OCI-LY3 (cell line): ENCODE measurements around the gene RELL1.
A peak's percentile ranks its signal among the peaks of the same experiment; 100 is the strongest.

Experiments
- H2AFZ ChIP-seq: fragments of 200-600, 300-600 bp; shearing (Covaris generic); 2 replicates; pipeline ENCODE4 v1.6.0; 2014; ENCODE audit warnings: antibody characterized with exemption, low read depth, low read length
- H3K27ac ChIP-seq: fragments of 200-600, 300-600 bp; sonication (generic); 2 replicates; pipeline ENCODE4 v1.5.1; 2014; ENCODE audit warnings: mild to moderate bottlenecking, low read length, moderate library complexity, mixed read lengths
- H3K27me3 ChIP-seq: fragments of 200-600, 300-600 bp; sonication (generic); 2 replicates; pipeline ENCODE4 v1.6.1; 2014; ENCODE audit warnings: low read depth, low read length, mixed read lengths
- H3K36me3 ChIP-seq: fragments of 200-600, 300-600 bp; sonication (generic); replicated peaks from 2 replicates; pipeline ENCODE3; 2014; ENCODE audit warnings: low read depth, low read length, mixed read lengths
- H3K4me1 ChIP-seq: fragments of 300-600, 200-600 bp; sonication (generic); 2 replicates; pipeline ENCODE4 v1.6.1; 2014; ENCODE audit warnings: low read length, mixed read lengths
- H3K4me2 ChIP-seq: fragments of 200-600, 300-600 bp; sonication (generic); 2 replicates; pipeline ENCODE4 v1.6.1; 2014; ENCODE audit warnings: low read length, mixed read lengths
- H3K4me3 ChIP-seq: fragments of 300-600, 200-600 bp; sonication (generic); 2 replicates; pipeline ENCODE4 v1.5.1; 2014; ENCODE audit warnings: antibody characterized with exemption, mild to moderate bottlenecking, low read length, moderate library complexity
- H3K79me2 ChIP-seq: fragments of 300-600, 200-600 bp; shearing (Covaris generic); 2 replicates; pipeline ENCODE4 v1.6.1; 2014; ENCODE audit warnings: mild to moderate bottlenecking, low read length, mixed read lengths
- H3K9ac ChIP-seq: fragments of 300-600, 200-600 bp; shearing (Covaris generic); 2 replicates; pipeline ENCODE4 v1.6.0; 2014; ENCODE audit warnings: mild to moderate bottlenecking, low read length, moderate library complexity
- H3K9me3 ChIP-seq: fragments of 200-600, 300-600 bp; shearing (Covaris generic); 2 replicates; pipeline ENCODE4 v1.6.1; 2014; ENCODE audit warnings: low read length, mixed read lengths; ENCODE audit not compliant: insufficient read depth
- H4K20me1 ChIP-seq: fragments of 200-600, 300-600 bp; sonication (generic); 2 replicates; pipeline ENCODE4 v1.6.1; 2016; ENCODE audit warnings: low read length, mixed read lengths; ENCODE audit not compliant: insufficient read depth
- CTCF ChIP-seq: fragments of 200-600, 300-600 bp; sonication (generic); IDR thresholded peaks from 2 replicates; pipeline ENCODE4 v1.5.1; 2014; ENCODE audit warnings: antibody characterized with exemption, low read length, low read depth
- EZH2phosphoT487 ChIP-seq: fragments of 200-600 bp; shearing (Covaris generic); IDR thresholded peaks from 2 replicates; pipeline ENCODE4 v1.6.1; 2018; ENCODE audit warnings: antibody characterized with exemption, mixed run types, low read depth

Gene RELL1, protein sequence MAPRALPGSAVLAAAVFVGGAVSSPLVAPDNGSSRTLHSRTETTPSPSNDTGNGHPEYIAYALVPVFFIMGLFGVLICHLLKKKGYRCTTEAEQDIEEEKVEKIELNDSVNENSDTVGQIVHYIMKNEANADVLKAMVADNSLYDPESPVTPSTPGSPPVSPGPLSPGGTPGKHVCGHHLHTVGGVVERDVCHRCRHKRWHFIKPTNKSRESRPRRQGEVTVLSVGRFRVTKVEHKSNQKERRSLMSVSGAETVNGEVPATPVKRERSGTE

GRCh38 chr4:37686373-37687193 lies at the start of gene RELL1:
RELL1 (minus strand) TSS chr4:37686376; CDS start chr4:37686287, 89 bp downstream.
- H3K4me2 ChIP-seq, result peak within 1 kb of the TSS; percentile 89
- H3K9ac ChIP-seq, result peak within 1 kb of the TSS; percentile 57
- H3K27me3 ChIP-seq, result peaks cover 47% of the 10 kb centered on the region
- no peaks in the 10 kb centered on the region for H3K36me3 ChIP-seq
- no peaks in the 10 kb centered on the region for H3K79me2 ChIP-seq
- peak within 1 kb of the TSS; percentile 64 for H2AFZ ChIP-seq
- H3K4me3 ChIP-seq, result peak within 1 kb of the TSS; percentile 82
- no peak for TF ChIP-seq EZH2phosphoT487
- TF ChIP-seq CTCF, result no peak
- no peak within 1 kb of the TSS for H3K27ac ChIP-seq
- H3K9me3 ChIP-seq, result no peaks in the 10 kb centered on the region
- peaks cover 24% of the 10 kb centered on the region for H3K4me1 ChIP-seq
- peaks cover 11% of the 10 kb centered on the region for H4K20me1 ChIP-seq

DNA sequence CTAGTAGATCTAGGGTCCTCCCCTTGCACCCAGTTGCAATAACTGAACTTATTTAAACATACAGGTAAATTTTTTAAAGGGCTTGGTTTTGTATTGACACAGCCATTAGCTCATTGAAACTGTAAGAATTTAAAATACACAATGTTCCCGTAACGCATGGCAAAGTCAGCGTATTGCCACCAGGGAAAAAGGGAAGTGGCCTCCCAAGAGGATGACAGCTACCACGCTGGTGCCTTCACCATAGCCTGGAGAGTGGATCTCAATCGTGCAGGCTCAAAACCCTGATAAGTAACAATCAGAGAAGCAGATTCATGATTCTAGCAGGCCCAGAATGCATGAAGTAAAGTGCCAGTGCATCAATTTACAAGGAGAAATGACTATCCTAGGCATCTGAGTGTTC lies 49.4 kb upstream of the RELL1 start:
- peaks cover 9% of the 10 kb centered on the region for H3K4me1 ChIP-seq
- H2AFZ ChIP-seq, result no peak overlapping the region
- no peaks in the 10 kb centered on the region for H3K9me3 ChIP-seq
- no peaks in the 10 kb centered on the region for H3K36me3 ChIP-seq
- H3K9ac ChIP-seq, result no peak overlapping the region
- H4K20me1 ChIP-seq, result no peaks in the 10 kb centered on the region
- H3K4me3 ChIP-seq, result no peak overlapping the region
- no peak for TF ChIP-seq CTCF
- no peak for TF ChIP-seq EZH2phosphoT487
- H3K79me2 ChIP-seq, result no peaks in the 10 kb centered on the region
- peaks cover 3% of the 10 kb centered on the region; the same call in 1 of the 2 replicates for H3K27me3 ChIP-seq
- no peak overlapping the region for H3K4me2 ChIP-seq
- H3K27ac ChIP-seq, result no peak overlapping the region

DNA sequence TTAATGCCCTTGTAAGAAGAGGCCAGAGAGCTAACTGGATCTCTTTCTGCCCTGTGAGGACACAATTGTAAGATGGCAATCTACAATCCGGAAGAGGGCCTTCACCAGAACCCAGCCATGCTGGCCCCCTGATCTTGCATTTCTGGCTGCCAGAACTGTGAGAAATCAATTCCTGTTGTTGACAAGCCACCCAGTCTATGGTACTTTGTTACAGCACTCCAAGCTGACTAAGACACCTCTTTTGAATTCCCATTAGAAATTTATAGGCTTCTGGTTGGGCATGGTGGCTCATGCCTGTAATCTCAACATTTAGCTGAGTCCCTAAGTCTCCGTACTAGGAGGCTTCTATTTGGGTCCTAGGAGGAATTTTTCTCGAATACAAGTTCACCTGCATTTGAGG lies 48.8 kb upstream of the RELL1 start:
- H3K36me3 ChIP-seq, result no peaks in the 10 kb centered on the region
- H4K20me1 ChIP-seq, result no peaks in the 10 kb centered on the region
- no peak overlapping the region for H3K9ac ChIP-seq
- no peak overlapping the region for H3K4me2 ChIP-seq
- H3K27ac ChIP-seq, result no peak overlapping the region
- H3K4me1 ChIP-seq, result peaks cover 9% of the 10 kb centered on the region
- H3K27me3 ChIP-seq, result no peaks in the 10 kb centered on the region
- H3K4me3 ChIP-seq, result no peak overlapping the region
- no peak overlapping the region for H2AFZ ChIP-seq
- H3K79me2 ChIP-seq, result no peaks in the 10 kb centered on the region
- H3K9me3 ChIP-seq, result no peaks in the 10 kb centered on the region
- TF ChIP-seq EZH2phosphoT487 (no peak), CTCF (no peak)

- TF ChIP-seq CTCF (no peak), EZH2phosphoT487 (no peak)
- Histone ChIP-seq H3K9me3 (no peaks in the 10 kb centered on the region), H3K36me3 (no peaks in the 10 kb centered on the region), H3K4me2 (no peak overlapping the region), H3K4me1 (peaks cover 12% of the 10 kb centered on the region), H3K27ac (no peak overlapping the region), H3K27me3 (no peaks in the 10 kb centered on the region), H4K20me1 (no peaks in the 10 kb centered on the region), H2AFZ (no peak overlapping the region), H3K4me3 (no peak overlapping the region), H3K9ac (no peak overlapping the region), H3K79me2 (no peaks in the 10 kb centered on the region)
Measured at GRCh38 chr4:37733240-37733867, 47.2 kb upstream of the RELL1 start.
